Measurements from ENCODE around the gene SDC1.
"Not testable (repeated sequence)": the region's sequence is repeated elsewhere in the genome, so short reads cannot be mapped to it uniquely, and the experiment has no call there.

SDC1 gene

DNA sequence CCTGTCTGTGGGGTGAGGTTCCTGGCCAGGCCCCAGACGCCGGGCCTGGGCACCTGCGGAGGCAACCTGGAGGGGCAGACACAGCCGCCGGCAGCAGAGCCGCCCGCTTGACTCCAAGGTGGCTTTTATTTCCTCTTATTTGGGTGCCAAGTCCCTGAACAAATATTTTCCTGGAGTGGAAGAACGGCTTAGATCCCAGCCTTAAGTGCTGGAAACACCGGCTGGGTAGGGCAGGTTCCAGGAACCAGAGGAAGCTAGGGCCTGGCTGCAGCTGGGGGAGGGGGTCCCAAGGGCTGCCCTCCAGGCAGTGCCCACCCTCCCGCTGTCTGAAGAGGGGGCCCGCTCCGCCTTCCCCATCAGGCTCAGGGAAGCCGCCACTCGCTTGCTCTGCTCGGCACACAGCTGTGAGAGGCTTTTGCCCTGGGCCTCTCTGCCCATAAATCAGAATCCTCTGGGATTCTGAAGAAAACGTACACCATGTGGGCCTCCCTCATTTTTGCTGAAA is 28.2 kb downstream of the SDC1 start:
- DNase-seq = no peak

DNA sequence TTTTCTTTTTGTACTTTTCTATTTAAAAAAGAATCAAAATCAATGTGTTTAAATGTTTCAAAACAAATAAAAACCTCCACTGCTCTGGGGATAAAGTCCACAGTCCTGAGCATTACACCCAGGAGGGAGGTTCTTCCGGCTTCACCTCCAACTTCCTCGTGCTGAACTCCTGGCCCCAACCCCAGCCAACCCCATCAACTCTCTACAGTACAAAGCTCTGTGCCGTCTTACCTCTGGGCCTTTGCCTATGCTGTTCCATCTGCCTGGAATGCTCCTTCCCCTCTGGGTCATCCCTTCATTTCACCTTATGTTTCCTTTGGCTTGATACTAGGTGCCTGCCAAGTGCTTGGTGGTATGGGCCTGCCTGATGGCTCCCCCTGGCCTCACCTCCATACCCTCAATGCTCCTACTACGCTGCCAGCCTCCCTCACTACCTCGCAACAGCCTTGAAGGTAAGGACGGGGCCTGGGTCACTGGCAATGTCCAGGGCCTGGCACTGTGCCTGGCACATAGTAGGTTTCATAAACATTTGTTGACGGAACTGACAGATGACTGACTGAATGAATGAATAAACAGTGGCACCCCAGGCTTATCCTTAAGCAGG is 28.8 kb downstream of the SDC1 start:
- DNase-seq = no peak

DNA sequence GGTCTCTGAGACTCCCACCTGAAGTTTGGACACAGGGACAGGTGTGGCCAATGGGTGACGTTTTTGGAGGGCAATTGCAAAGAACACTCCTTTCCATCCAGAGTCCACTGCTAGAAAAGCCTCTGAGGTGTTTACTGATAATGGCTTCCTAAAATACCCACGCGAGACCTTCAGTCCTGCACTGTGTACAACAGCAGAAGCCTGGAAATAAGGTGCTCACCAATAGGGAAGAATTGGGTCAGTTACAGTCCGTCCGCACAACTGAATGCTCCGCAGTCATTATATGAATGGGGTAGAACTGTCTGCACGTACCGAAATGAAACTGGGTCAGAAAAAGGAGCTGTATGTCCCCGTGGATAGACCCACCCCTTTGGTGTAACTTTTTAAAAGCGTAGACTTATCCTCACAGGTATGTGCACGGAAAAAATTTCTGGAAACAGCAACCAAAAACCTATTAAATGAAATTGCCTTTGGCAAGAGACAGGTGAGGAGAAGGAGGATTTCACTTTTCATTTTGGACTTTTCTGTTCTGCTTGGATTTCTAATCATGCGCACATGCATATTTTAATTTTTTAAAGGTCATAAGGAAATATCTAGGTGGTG is 29.4 kb downstream of the SDC1 start:
- no peak for DNase-seq

DNA sequence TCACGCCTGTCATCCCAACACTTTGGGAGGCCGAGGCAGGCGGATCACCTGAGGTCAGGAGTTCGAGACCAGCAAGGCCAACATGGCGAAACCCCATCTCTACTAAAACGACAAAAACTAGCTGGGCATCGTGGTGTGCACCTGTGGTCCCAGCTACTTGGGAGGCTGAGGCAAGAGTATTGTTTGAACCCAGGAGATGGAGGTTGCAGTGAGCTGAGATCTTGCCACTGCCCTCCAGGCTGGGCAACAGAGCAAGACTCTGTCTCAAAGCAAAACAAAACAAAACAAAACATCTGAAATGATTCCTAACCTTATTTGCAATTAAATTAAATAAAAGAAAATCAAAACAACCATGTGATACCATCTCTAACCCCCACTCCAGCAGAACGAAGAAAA is 29.9 kb downstream of the SDC1 start:
- DNase-seq = not testable (repeated sequence)

DNA sequence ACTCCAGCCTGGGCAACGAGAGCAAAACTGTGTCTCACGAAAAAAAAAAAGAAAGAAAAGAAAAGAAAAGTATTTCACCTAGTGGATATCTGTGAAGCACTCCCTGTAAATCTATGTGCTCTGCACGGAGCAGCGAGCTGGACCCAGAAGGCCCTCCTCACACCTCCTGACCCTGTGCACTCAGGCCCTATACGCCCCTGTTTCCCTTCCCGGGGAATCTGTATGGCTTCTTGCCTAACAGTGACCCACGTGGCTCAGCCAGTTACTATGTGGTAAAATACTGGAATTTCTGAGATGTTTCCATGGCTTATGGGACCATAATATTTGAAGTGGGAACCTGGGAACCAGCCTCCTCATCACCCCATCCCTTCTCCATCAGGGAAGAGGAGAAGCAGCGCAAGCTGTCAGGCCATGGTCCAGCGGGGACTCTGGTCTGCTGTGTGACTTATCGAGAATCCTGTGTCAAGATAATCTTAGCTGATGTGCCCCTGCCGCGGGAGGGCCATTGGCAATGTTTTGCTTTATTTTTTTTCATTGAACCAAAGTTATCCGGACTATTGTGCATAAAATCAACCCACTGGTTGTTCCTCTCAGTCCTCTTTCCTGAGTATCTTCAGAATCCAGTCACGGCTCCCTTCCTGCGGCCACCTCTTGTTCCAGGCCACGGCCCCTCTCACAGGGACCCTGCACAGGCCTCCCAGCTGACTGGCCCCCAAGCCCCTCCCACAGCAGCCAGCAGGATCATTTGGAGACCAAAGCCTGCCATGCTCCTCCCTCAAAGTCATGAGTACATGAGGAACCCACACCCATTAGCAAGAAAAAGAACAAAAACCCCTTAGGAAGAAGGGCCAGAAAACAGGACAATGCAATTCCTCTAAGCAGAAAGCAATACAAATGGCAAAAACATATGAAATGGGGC is 30.6 kb downstream of the SDC1 start:
- DNase-seq = no peak

DNA sequence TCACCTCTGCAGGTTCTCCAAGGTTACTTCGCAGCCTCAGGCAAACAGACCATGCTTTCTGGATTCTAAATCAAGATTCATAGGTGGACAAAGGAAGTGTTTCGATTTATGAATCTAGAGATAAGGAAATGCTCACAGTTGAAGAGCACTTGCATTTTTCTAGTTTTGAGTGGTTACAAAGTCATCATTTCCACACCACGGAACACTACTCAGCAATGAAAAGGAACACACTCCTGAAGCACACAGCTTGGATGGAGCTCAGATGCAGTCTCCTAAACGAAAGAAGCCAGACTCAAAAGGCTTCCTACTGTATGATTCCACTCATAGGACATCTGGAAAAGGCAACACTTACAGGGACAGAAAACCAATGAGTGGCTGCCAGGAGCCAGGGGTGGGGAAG is 31.7 kb downstream of the SDC1 start:
- DNase-seq = no peak

DNA sequence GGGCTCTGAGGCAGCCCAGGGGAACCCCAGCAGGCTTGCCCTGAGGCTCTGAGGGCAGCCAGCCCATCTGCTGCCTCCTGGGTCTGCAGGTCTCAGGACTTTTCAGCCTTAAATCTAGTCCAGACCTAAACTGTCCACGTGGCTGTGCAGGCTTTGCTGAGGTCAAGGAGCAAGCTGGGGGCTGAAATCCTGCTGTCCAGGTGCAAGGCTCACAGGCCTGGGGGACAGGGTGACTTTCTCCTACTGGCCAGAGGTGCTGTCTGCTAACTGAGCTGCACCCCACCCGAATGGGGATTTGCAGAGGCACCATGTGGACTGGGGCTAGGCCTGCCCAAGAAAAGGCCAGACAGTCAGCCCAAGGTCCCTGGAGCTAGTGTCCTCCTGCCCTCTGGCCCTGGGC is 32.1 kb downstream of the SDC1 start:
- DNase-seq = no peak

DNA sequence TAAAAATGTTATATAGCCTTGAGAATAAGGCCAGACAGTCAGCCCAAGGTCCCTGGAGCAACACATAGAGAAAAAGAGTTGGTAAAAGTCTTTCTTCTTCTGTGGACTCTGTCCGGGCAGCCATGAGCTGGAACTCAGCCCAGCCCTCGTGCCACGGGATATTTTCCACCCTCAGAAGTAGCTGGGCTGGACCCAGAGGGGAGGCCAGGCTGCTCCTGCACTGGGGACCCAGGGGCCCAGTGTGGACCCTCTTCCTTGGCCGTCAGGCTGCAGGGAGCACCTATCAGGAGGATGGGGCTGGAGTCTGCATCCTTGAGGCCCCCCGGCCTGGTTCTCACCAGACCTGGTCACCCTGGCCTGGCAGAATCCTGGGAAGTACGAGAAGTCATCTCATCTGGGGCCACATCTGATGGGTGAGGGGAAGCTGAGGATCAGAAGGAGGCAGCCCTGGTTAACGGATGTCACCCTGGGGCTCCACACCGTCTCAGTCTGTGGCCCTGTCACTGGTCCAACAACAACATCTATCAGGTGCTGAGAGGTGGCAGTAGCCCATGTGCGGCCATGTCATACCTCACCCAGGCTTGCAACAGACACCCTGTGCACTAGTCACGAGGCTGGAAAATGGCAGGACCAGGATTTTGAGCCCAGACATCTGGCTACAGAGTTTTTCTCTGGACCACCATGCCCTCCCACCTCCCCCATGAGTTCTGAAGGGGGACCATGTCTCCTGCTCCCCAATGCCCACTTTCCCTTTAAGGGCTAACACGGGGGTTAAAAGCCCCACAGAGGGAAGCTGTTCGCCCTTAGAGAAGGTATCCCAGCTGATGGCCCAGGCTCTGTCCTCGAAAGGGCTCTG is 33.0 kb downstream of the SDC1 start:
- DNase-seq = no peak

DNA sequence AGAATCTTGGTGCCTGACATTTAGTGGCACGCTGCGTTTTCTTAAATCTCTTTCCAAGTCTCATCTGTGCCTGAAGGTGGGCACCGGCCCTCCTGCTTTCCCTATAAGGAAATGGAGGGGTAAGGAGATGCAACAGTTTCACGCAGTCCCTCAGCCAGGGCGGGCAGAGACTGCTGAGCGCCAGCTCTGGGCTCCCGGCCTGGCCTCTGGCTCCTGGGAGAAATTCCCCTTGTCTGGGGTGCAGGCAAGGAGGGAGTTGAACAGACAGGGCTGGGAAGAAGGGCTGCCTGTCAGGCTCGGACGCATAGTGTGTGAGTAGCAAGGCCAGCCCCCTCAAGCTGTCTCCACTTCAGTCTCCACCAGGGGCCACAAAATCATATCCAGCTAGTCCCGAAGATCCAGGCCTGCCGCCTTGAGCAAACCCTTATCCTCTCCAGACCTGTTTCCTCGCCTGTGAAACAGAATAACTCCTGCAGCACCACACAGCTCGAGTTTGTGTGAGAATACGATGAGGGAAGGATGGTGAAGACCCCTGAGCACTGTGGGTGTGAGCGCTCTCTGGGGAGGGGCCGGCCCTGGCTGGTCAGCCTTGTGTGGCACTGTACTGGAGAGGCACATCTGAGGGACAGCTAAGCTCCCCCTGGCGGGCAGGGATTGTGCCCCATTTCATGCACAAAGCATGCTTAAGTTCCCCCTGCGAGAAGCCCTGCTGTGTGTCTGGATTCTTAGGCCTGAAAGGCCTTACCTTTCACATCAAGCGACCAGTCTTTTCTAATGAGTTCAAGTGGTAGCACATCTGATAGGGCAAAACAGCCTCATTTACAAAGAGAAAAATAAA is 33.8 kb downstream of the SDC1 start:
- DNase-seq = peak; percentile 68

DNA sequence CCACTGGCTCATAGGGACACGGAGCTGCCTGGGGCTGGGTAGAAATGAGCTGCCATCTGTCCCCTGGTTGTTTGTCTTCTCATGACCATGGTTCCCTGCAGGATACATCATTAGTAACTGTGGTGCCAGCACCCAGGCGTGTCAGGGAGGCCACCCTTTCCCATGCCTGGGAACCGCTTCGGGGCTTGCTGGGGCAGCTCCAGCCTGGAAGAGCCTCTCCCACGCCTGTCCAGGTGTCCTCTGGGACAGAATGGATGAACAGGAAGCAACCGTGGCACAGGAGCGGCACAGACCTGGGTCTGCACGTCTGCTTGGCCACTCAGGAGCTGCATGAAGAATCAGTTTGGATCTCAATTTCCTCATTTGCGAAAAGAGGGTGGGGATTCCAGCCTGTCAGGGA is 34.8 kb downstream of the SDC1 start:
- no peak for DNase-seq

DNA sequence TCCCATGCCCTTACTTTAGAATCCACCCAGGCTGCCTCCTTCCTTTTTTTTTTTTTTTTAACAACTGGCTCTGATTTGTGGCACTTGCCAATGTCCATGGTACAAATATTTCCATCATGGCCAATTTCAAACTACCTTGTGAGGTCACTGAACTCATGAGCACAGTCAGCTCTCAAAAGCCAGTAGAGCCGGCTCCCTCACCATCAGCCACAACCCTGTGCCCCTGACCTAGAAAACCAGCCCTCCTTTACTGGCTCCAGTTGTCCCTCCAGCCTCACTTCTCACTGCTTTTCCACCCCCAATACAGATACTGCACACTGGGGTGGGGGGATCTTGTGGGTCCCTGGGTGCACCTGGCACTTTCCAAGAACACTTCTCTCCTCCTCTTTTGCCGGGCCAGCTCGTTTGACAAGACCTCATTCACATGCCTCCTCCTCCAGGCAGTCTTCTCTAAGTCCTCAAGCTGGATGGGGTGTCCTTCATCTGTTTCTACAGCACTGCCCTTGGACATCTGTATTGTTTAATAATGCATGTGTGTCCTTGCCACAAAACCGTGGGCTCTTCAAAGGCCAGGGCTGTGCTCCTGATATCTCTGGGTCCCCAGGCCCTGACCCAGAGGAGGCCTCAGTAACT is 35.5 kb downstream of the SDC1 start:
- no peak for DNase-seq

DNA sequence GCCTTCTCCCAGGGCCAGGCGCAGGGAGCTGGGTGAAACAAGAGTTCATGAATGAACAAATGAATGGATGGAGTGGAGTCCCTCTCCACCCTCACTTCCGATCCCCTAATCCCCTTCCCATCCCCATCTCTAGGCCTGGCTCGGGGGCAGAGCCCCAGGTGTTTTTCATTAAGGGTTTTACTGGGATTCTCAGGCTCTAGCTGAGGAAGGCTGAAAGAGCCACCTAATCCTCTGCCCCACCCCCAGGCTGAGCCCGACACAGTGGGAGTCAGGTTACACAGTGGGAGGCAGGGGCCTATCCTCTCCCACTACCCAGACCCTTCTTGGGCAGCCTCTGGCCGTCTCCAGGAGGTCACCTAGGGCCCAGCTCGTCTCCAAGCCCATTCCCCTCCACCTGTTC is 36.1 kb downstream of the SDC1 start:
- DNase-seq = no peak

DNA sequence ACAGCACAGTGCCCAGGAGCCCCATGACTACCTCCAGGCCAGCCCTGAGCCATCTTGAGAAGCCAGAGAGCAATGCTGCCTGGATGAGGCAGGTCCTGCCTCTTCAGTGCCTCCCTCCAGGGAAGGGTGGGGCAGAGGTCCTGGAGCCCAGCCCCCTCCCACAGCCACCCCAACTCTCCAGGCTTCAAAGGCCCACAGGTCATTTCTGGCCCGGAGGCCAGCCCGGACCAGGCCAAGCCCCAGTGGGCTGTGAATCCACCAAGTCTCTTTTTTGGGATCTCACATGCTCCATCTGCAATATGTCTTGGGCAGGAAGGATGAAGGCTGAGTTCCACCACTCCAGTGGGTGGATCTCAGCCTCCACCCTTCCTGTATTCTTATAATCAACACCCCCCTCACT is 36.7 kb downstream of the SDC1 start:
- no peak for DNase-seq

DNA sequence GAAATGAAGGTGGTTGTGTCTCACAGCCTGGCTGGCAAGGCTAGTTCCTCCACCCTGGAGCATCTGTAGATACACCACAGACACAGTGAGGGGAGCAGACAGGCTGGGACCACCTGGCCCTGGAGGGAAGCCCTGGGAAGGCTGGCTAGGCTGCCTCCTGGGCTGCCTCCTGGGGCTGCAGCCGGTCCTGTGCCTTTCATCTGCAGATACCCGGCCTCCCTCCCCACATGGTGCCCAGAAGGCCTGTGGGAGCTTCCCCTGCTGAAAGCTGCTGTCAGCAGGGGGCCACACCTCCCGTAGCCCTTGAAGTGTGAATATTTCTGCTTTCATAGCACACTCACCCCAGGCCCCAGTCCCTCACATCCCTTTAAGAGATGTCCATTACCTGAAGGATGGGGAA is 37.6 kb downstream of the SDC1 start:
- DNase-seq = peak; percentile 42

DNA sequence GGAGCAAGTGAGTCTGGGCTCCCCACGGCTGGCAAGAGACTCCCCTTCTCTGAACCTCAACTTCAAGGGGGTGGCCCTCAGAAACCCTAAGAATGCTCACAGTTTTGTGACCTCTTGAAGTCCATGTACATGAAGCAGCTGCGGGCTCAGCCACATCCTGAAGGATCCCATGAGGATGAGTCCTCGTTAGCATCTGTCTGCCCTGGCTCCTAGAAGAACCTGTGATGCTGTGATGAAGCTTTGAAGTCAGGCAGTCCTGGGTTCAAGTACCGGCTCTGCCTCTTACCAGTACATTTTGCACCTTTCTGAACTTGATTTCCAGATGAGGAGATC is 38.1 kb downstream of the SDC1 start:
- DNase-seq = no peak

DNA sequence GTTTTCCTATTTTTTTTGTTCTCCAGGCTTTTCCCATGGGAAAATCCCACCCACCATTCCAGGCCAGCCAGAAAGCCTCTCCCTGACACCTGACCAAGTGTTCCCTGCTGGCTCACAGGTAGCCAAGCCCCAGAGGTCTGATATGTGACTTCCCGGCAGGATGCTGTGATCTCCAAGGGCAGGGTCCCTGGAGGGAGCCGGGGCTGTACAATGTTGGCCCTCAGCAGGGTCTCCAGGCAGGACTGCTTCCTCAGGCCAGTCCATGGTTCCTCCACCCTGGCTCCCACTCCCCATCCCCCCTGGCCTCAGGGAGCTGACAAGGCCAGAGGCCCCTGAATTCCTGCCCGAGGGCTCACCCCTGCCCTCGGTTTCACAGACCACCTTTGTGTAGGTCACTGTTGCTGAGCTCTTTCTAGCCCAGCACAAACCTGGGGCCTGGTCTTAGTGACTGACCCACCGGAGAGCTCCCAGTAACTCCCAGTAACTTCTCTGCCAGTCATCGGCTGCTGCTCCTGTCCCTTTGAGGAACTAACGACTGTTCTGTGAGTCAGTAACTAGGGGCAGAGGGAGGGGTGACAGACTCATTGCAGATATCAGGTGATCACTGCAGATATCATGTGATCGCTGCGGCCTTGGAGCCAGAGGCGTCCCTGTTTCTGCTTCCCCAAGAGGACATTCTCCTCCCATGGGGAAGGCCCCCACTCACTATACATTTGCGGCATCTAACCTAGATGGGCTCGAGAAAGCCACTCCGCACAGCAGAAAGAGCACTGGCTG is 38.7 kb downstream of the SDC1 start:
- no peak for DNase-seq

DNA sequence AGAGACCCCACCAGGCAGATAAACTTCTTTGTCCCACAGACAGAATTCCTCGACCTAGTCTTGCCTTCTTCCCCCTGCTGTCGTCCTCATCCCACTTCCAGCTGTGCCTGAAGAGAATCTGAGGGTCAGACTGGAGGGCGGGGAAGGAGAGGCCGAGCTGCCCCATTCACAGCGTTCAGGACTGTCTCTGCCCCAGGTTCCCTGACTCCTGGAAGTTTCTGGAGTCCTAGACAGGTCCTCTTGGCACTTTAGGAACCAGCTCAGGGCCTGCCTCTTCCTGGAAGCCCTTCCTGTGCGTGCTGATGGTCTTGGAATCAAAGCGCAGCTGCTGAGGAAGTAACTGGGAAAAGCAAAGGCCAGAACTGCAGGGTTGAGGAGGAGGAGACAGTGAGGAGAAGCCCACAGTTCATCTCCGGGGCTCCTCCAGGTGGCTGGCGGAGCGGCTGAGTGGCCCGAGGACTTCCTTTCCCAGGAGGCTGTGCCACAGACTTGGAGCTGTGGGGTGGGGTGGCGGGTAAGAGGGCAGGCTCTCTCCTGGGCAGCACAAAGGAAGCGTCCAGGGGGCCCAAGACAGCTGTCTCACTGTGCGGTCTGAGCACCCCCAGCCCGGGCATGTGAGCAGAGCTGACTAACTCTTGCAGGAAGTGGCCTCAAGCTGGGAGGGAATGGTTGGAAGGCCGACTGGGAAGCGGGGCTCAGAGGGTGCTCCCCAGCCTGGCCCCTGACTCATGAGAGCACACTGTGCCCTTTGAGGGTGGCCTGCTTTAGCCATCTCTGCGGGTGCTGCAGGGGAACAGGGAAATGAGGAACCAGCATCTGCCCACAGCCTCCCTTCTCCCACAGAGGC is 39.5 kb downstream of the SDC1 start:
- no peak for DNase-seq

DNA sequence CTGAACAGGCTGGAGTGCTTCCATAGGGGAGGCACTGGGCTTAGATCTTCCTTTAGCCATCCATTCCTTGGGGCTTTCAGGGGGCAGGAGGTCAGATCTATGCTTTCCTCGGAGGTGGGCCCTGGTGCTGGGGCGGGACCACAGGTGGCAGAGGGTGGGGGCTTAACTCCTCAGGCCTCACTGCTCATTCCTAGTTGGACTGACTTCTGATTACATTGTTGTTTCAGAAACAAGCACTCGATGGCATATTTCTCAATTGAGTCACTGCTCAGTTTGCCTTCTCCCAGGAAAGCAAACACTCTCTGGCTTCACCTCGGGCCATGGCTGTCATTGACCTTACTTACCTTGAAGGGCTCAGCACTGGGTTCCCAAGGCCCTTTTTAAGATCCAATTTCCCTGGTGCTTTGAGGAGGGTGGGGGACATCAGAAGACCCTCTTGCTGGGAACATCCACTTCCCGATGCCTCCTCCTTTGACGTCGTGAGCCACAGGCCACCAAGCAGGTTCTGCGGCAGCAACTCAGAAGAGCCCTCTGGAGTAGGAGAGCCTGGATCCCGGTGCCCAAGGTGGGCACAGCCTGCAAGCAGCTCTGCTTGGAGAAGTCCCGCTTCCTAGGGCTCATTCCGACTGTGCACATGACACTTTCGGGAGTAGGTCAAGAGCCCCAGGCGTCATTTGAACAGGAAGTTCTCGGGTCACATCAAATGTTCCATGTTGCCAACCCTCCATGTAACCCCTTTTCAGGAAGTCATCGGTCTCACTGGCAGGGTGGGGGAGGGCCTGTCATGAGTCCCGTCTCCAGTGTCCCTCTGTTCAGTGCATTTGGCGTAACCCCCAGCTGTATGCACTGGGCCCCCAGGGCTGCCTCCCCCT is 40.6 kb downstream of the SDC1 start:
- no peak for DNase-seq

DNA sequence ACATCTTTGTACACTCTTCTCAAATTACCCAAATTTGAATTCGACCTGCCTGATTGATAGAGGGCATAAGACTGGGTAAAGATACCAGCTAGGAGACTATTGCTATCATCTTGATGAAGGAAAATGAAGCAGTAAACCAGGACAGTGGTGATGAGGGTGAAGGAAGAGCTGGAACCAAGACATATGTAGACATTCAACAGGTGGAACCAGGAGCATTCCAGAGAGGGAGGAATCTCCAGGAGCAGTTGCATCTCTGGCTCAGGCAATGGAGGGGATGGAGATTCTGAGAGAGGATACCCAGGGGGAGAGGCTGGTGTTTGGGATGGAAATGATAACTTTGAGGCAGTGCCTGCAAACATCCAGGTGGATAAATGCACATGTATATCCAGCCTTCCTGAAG is 41.6 kb downstream of the SDC1 start:
- DNase-seq = no peak

Data from RPMI8226 (cell line).